G401.6 (cell line): Measurements from ENCODE around the gene PWP1.

ENCODE experiments used
- FAIRE-seq: peaks from 2 replicates; lab custom pipeline; 2012; peaks lifted over from hg19 to GRCh38; lab: Jason Lieb, UNC

PWP1 gene

GRCh38 chr12:107735763-107736162 is 50.2 kb downstream of the PWP1 start:
- no peak for FAIRE-seq

DNA sequence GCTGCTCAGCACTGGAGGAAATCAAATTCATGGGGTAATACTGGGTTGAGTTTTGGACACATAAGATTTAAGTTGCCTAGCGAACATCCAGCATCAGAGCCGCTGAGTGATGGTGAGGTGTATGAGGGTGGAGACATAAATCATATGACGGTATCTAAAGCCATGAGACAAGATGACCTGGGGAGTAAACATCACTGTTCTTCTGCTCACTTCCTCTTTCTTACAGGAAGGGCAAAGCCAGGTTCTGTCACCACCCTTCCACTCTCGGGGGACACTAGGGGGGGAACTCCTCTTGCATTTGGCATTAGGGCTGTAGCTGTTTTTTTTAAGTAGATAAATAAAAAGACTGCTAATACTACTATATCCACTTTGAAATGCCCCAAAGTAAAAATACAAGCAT is 51.3 kb downstream of the PWP1 start:
- FAIRE-seq = no peak

- no peak for FAIRE-seq
Measured at GRCh38 chr12:107748472-107748871, 62.9 kb downstream of the PWP1 start.

DNA sequence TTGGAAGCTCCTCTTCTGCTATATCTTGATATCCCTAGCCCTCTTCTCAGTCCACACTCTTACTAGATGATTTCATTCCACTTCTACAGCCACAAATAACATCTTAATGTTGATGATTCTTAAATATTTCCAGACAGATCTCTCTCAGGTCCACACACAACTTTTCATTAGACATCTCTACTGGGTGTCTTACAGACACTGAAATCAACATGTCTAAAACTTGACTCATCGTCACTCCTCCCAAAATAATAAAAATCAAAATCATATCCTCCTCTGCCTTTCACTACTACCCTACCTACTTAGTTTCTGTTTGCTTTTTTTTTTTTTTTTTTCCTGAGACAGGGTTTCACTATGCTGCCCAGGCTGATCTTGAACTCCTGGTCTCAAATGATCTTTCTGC is 63.5 kb downstream of the PWP1 start:
- no peak for FAIRE-seq

- FAIRE-seq = peak; percentile 98
Measured at GRCh38 chr12:107759410-107759809, 73.8 kb downstream of the PWP1 start.

- FAIRE-seq = no peak
Measured at GRCh38 chr12:107760207-107760808, 74.7 kb downstream of the PWP1 start.

- FAIRE-seq = no peak
Measured at GRCh38 chr12:107760809-107761501, 75.4 kb downstream of the PWP1 start, which contains the start of gene PRDM4. Gene PRDM4 (minus strand): TSS chr12:107761137. CDS start chr12:107760515, 622 bp downstream.

DNA sequence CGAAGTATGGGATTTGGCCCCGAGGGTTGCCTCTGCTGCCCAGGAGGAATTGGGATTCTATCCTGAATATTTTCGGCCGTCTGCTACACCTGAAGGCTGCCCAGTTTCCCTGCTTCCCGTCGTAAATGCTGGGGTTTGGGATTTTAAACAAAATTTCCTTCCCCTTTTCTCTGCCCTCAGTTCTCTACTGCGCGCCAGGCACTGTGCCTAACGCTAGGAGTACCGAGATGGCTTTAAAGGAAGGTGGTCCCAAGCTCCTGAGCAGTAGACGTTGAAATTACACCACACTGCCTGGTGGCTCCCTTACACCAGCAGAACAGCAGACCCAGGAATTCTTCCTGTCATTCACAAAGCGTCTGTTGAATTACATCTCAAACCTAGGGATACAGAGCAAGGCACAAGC is 75.9 kb downstream of the PWP1 start:
- FAIRE-seq = no peak
